Activated CD8-positive, alpha-beta T cell treated with anti-CD3 and anti-CD28 coated beads for 36 hours (primary cell): ENCODE data around the gene PRKCB. TPM values are rescaled to one million over a fixed set of nuclear protein-coding genes. Genes with fewer than 3 reads are reported as not detected.

ENCODE experiments used
- ATAC-seq: fragments of 200-7000 bp; cut with Tn5 transposase; one replicate; pipeline ENCODE4 v1.10.0; 2021; ENCODE audit warnings: mild to moderate bottlenecking, moderate library complexity
- CTCF ChIA-PET: fragments of 350-600 bp; sonication (Branson Sonifier 250); formaldehyde crosslinking; loops from one replicate; lab custom pipeline; 2021; ENCODE audit warnings: antibody characterized with exemption; lab: Charles Lee
- POLR2A ChIA-PET: fragments of 350-600 bp; sonication (Branson Sonifier 250); formaldehyde crosslinking; loops from one replicate; lab custom pipeline; 2021; ENCODE audit warnings: antibody characterized with exemption; lab: Charles Lee
- DNase-seq: peaks from one replicate; pipeline ENCODE4 v3.0.0-alpha.2; 2020
- H3K27ac Mint-ChIP-seq: one replicate; pipeline ENCODE4 v1.8.0; 2021; ENCODE audit warnings: mild to moderate bottlenecking, mixed read lengths
- H3K27me3 Mint-ChIP-seq: one replicate; pipeline ENCODE4 v1.8.0; 2021; ENCODE audit warnings: mixed read lengths
- H3K36me3 Mint-ChIP-seq: one replicate; pipeline ENCODE4 v1.8.0; 2021; ENCODE audit warnings: low read depth, mixed read lengths
- H3K4me1 Mint-ChIP-seq: one replicate; pipeline ENCODE4 v1.8.0; 2021; ENCODE audit warnings: low read depth, mixed read lengths
- H3K4me3 Mint-ChIP-seq: one replicate; pipeline ENCODE4 v1.8.0; 2021; ENCODE audit warnings: mild to moderate bottlenecking, moderate library complexity, mixed read lengths
- H3K9me3 Mint-ChIP-seq: one replicate; pipeline ENCODE4 v1.8.0; 2021; ENCODE audit warnings: mixed read lengths
- CTCF ChIP-seq: fragments of 200-600 bp; IDR thresholded peaks from one replicate; pipeline ENCODE4 v1.8.0; 2022; ENCODE audit warnings: antibody characterized with exemption, mild to moderate bottlenecking
- intact Hi-C: fragments of 100-400 bp; cut with micrococcal nuclease; formaldehyde crosslinking; loops from one replicate; pipeline ENCODE4 v1.10.0; 2022
- total RNA-seq, 2 experiments: library from RNA; stranded (reverse); gene quantifications; one replicate each; pipeline ENCODE4 v1.2.3, GENCODE V29; 2021

The PRKCB gene
- total RNA-seq, 2 experiments from 2014 or later = 101 to 105 TPM

GRCh38 chr16:23847251-23847650, 11.5 kb downstream of the PRKCB start:
- no peaks in the 10 kb centered on the region for H3K27me3 Mint-ChIP-seq
- POLR2A ChIA-PET = interaction anchor here (0.8 to 1.3 kb wide), 4 partner anchors 9 to 206 kb away, joined by 3 to 4 read pairs (median 3); partner anchors contain the start of genes DCTN5 and PALB2
- H3K4me3 Mint-ChIP-seq = no peak overlapping the region
- CTCF ChIA-PET = interaction anchor here (1.0 kb wide), 2 partner anchors 17 to 163 kb away, joined by 3 to 5 read pairs; no protein-coding TSS in a partner anchor
- TF ChIP-seq CTCF = no peak
- H3K36me3 Mint-ChIP-seq = peaks cover 80% of the 10 kb centered on the region
- ATAC-seq (no peak), DNase-seq (no peak)
- intact Hi-C loops = no loop called here
- peak overlapping the region; percentile 92 for H3K27ac Mint-ChIP-seq
- H3K9me3 Mint-ChIP-seq = peaks cover 19% of the 10 kb centered on the region
- peaks cover 87% of the 10 kb centered on the region for H3K4me1 Mint-ChIP-seq

GRCh38 chr16:23847948-23848347, 12.2 kb downstream of the PRKCB start:
- Mint-ChIP-seq H3K4me3 (peak overlapping the region; percentile 20), H3K36me3 (peaks cover 87% of the 10 kb centered on the region), H3K9me3 (peaks cover 23% of the 10 kb centered on the region), H3K4me1 (peaks cover 87% of the 10 kb centered on the region), H3K27me3 (no peaks in the 10 kb centered on the region), H3K27ac (peak overlapping the region; percentile 92)
- POLR2A ChIA-PET = interaction anchor here (0.8 kb wide), 1 partner anchor 207 kb away, joined by 3 read pairs; the partner anchor contains the start of genes DCTN5 and PALB2
- CTCF ChIA-PET = no interaction called here
- intact Hi-C loops = no loop called here
- DNase-seq (peak; percentile 88), ATAC-seq (peak; percentile 96)
- no peak for TF ChIP-seq CTCF

- Mint-ChIP-seq H3K36me3 (peaks cover 90% of the 10 kb centered on the region), H3K9me3 (peaks cover 31% of the 10 kb centered on the region), H3K27ac (peak overlapping the region; percentile 92), H3K27me3 (no peaks in the 10 kb centered on the region), H3K4me3 (peak overlapping the region; percentile 20), H3K4me1 (peaks cover 89% of the 10 kb centered on the region)
- no peak for TF ChIP-seq CTCF
- intact Hi-C loops = no loop called here
- peak; percentile 30 for DNase-seq
- ChIA-PET CTCF (interaction anchor here (1.0 to 1.9 kb wide), 4 partner anchors 9 to 161 kb away, joined by 3 to 7 read pairs (median 5); no protein-coding TSS in a partner anchor), POLR2A (no interaction called here)
- peak; percentile 16 for ATAC-seq
Observed at GRCh38 chr16:23848958-23849357, 13.2 kb downstream of the PRKCB start.

- no peak for TF ChIP-seq CTCF
- H3K4me3 Mint-ChIP-seq = no peak overlapping the region
- peaks cover 34% of the 10 kb centered on the region for H3K9me3 Mint-ChIP-seq
- DNase-seq (peak; percentile 40), ATAC-seq (peak; percentile 32)
- H3K4me1 Mint-ChIP-seq = peaks cover 89% of the 10 kb centered on the region
- no peaks in the 10 kb centered on the region for H3K27me3 Mint-ChIP-seq
- intact Hi-C loops = no loop called here
- peaks cover 72% of the 10 kb centered on the region for H3K36me3 Mint-ChIP-seq
- ChIA-PET CTCF (interaction anchor here (1.0 to 1.5 kb wide), 5 partner anchors 9 to 157 kb away, joined by 3 to 6 read pairs (median 4); no protein-coding TSS in a partner anchor), POLR2A (interaction anchor here (0.6 to 1.3 kb wide), 4 partner anchors 11 to 96 kb away, joined by 3 to 4 read pairs (median 4); no protein-coding TSS in a partner anchor)
- H3K27ac Mint-ChIP-seq = peak overlapping the region; percentile 70
Observed at GRCh38 chr16:23852794-23853562, 17.2 kb downstream of the PRKCB start.
